ENCODE data around the gene UXS1.
A peak's percentile ranks its signal among the peaks of the same experiment; 100 is the strongest.

UXS1 gene

DNA sequence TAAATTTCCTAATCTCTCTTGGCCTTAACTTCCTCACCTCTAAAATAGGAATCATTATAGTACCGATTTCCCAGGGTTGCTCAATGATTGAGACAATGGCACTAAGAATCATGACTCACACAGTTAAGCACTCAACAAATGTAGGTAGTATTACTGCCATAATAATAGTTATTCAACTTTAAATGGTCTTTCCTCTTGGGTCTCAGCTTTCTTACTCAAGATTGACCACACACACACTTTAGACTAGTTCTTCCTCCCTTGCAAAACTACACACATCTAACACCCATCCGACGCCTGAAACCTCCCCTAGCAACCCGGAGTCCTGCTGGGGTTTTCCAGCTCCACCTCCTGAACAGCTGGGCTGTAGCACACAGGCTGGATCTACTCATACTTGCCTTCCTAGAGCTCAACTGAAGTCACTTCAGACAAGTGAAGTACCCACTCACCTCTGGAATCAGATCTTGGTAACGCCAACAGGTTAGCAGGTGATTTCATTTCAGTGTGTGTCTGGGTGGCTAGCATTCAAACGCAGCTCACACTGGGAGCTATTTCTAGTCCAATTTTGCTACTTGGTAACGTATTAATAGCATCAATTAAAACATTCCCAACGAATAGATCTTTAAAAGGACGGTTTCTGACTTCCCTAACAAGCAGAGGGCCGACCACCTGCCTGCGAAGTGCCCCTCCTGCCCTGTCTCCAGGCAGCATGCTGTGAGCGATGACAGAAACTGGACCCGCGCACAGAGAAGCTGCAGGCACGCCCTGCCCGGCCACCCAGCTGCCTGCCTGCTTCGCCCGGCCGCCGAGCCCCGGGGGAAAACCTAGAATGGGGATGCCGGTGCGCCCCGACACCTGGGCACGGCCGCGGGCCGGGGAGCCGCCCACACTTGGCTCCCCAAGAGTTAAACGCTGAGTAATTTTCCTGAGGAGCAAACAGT lies 1.1 kb downstream of the UXS1 start:
- no peaks in the 10 kb centered on the region for H3F3A ChIP-seq (ENCODE audit: insufficient read depth, low read length)
- no peaks in the 10 kb centered on the region for H3K9me2 ChIP-seq (ENCODE audit: low read depth, low read length)
- H3K4me3 ChIP-seq (ENCODE audit: low read depth, low read length, poor library complexity, severe bottlenecking), result peak overlapping the region; percentile 94
- no peaks in the 10 kb centered on the region; the same call in 1 of the 2 replicates for H3K36me3 ChIP-seq (ENCODE audit: insufficient read depth, low read length)
- no peaks in the 10 kb centered on the region for H3K79me2 ChIP-seq (ENCODE audit: insufficient read depth, low read length)
- no peaks in the 10 kb centered on the region for H3K27me3 ChIP-seq (ENCODE audit: insufficient read depth, low read length)
- no peaks in the 10 kb centered on the region for H4K20me1 ChIP-seq (ENCODE audit: insufficient read depth, low read length)
- H3K9me3 ChIP-seq (ENCODE audit: low read length), result no peaks in the 10 kb centered on the region
- H2AFZ ChIP-seq (ENCODE audit: low read length), result no peak overlapping the region
- TF ChIP-seq EZH2 (IDR thresholded peaks at IDR 0.05; ENCODE audit: borderline replicate concordance, low read length) (no peak), CTCF (IDR thresholded peaks at IDR 0.05; ENCODE audit: low read length) (no peak)
- H3K4me2 ChIP-seq (ENCODE audit: low read length), result peak overlapping the region; percentile 98
- H3K4me1 ChIP-seq (ENCODE audit: insufficient read depth, low read length, severe bottlenecking), result peaks cover 16% of the 10 kb centered on the region
- no peak overlapping the region for H3K27ac ChIP-seq (ENCODE audit: low read depth, low read length, poor library complexity, severe bottlenecking)
- peak overlapping the region; percentile 84 for H3K9ac ChIP-seq (ENCODE audit: low read length)

DNA sequence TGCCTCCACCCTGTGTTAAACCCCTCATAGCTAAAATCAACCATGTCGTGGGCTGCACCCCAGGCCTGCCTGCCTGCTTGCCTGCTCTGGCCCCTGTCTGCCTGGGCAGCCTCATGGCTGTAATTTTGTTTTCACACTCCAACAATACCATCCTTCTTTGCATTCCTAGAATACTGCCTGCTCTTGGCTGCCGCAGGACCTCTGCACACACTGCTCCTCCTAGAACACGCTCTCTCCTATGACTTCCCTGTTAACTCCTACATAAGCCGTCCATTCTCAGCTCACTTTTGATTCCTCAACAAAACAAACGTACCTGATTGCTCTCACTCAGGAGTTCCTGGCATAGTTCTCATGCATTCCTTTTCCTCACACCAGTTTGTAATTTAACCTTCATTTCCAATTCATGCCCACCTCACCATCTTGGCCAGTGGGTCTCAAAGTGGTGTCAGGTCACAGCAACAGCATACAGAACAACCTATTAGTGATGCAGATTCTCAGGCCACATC lies 2.5 kb downstream of the UXS1 start:
- no peaks in the 10 kb centered on the region for H3K9me3 ChIP-seq (ENCODE audit: low read length)
- no peak overlapping the region for H3K4me2 ChIP-seq (ENCODE audit: low read length)
- H3K79me2 ChIP-seq (ENCODE audit: insufficient read depth, low read length), result no peaks in the 10 kb centered on the region

More for the DNA sequence above, 2.5 kb downstream of the UXS1 start:
- Histone ChIP-seq H3K4me1 (ENCODE audit: insufficient read depth, low read length, severe bottlenecking) (peaks cover 16% of the 10 kb centered on the region), H3K9me2 (ENCODE audit: low read depth, low read length) (no peaks in the 10 kb centered on the region), H3K4me3 (ENCODE audit: low read depth, low read length, poor library complexity, severe bottlenecking) (no peak overlapping the region), H3K9ac (ENCODE audit: low read length) (no peak overlapping the region), H4K20me1 (ENCODE audit: insufficient read depth, low read length) (no peaks in the 10 kb centered on the region), H3K36me3 (ENCODE audit: insufficient read depth, low read length) (no peaks in the 10 kb centered on the region; the same call in 1 of the 2 replicates), H3F3A (ENCODE audit: insufficient read depth, low read length) (no peaks in the 10 kb centered on the region), H2AFZ (ENCODE audit: low read length) (no peak overlapping the region), H3K27ac (ENCODE audit: low read depth, low read length, poor library complexity, severe bottlenecking) (no peak overlapping the region), H3K27me3 (ENCODE audit: insufficient read depth, low read length) (no peaks in the 10 kb centered on the region)
- TF ChIP-seq EZH2 (IDR thresholded peaks at IDR 0.05; ENCODE audit: borderline replicate concordance, low read length) (no peak), CTCF (IDR thresholded peaks at IDR 0.05; ENCODE audit: low read length) (no peak)

Measured in OCI-LY1 (cell line).